ENCODE measurements around the gene NT5C1B.

NT5C1B gene

GRCh38 chr2:18584608-18584954 lies 4.8 kb downstream of the NT5C1B start:
- TF ChIP-seq EZH2phosphoT487 (IDR thresholded peaks at IDR 0.05; ENCODE audit: borderline replicate concordance): no peak
- no peak for TF ChIP-seq CTCF (conservative IDR thresholded peaks at IDR 0.05; ENCODE audit: low read length)
- Histone ChIP-seq H3F3A (ENCODE audit: low read depth) (no peaks in the 10 kb centered on the region), H3K27me3 (ENCODE audit: insufficient read depth, low read length, poor library complexity, severe bottlenecking) (no peaks in the 10 kb centered on the region), H3K4me2 (ENCODE audit: low read depth, low read length, poor library complexity, severe bottlenecking) (no peak overlapping the region), H2AFZ (ENCODE audit: low read length) (no peak overlapping the region), H3K4me1 (ENCODE audit: insufficient read depth, low read length, poor library complexity, severe bottlenecking) (no peaks in the 10 kb centered on the region), H3K9ac (ENCODE audit: low read depth, low read length, poor library complexity, severe bottlenecking) (no peak overlapping the region), H3K79me2 (ENCODE audit: insufficient read depth, low read length) (no peaks in the 10 kb centered on the region), H3K4me3 (ENCODE audit: low read length, poor library complexity, severe bottlenecking) (no peak overlapping the region), H3K9me3 (ENCODE audit: insufficient read depth, low read depth, low read length) (no peaks in the 10 kb centered on the region), H3K9me2 (replicated peaks; ENCODE audit: low read depth, low read length) (no peaks in the 10 kb centered on the region), H3K36me3 (ENCODE audit: insufficient read depth, low read length) (no peaks in the 10 kb centered on the region), H4K20me1 (ENCODE audit: insufficient read depth, low read length, poor library complexity, severe bottlenecking) (no peaks in the 10 kb centered on the region)

GRCh38 chr2:18583905-18584607 lies 5.3 kb downstream of the NT5C1B start:
- Histone ChIP-seq H3K79me2 (ENCODE audit: insufficient read depth, low read length) (no peaks in the 10 kb centered on the region), H3K4me1 (ENCODE audit: insufficient read depth, low read length, poor library complexity, severe bottlenecking) (no peaks in the 10 kb centered on the region)

GRCh38 chr2:18580606-18581005 lies 8.8 kb downstream of the NT5C1B start:
- TF ChIP-seq EZH2phosphoT487 (IDR thresholded peaks at IDR 0.05; ENCODE audit: borderline replicate concordance) (no peak), CTCF (conservative IDR thresholded peaks at IDR 0.05; ENCODE audit: low read length) (no peak)
- H3K79me2 ChIP-seq (ENCODE audit: insufficient read depth, low read length): no peaks in the 10 kb centered on the region
- no peak overlapping the region for H3K4me3 ChIP-seq (ENCODE audit: low read length, poor library complexity, severe bottlenecking)
- H3K36me3 ChIP-seq (ENCODE audit: insufficient read depth, low read length): no peaks in the 10 kb centered on the region
- no peak overlapping the region for H2AFZ ChIP-seq (ENCODE audit: low read length)
- no peak overlapping the region for H3K9ac ChIP-seq (ENCODE audit: low read depth, low read length, poor library complexity, severe bottlenecking)
- H3K4me2 ChIP-seq (ENCODE audit: low read depth, low read length, poor library complexity, severe bottlenecking): no peak overlapping the region
- H3K9me2 ChIP-seq (replicated peaks; ENCODE audit: low read depth, low read length): no peaks in the 10 kb centered on the region
- H3K9me3 ChIP-seq (ENCODE audit: insufficient read depth, low read depth, low read length): no peaks in the 10 kb centered on the region
- no peaks in the 10 kb centered on the region for H3F3A ChIP-seq (ENCODE audit: low read depth)
- no peaks in the 10 kb centered on the region for H3K4me1 ChIP-seq (ENCODE audit: insufficient read depth, low read length, poor library complexity, severe bottlenecking)
- no peaks in the 10 kb centered on the region for H4K20me1 ChIP-seq (ENCODE audit: insufficient read depth, low read length, poor library complexity, severe bottlenecking)
- H3K27me3 ChIP-seq (ENCODE audit: insufficient read depth, low read length, poor library complexity, severe bottlenecking): no peaks in the 10 kb centered on the region

More at GRCh38 chr2:18583905-18584607, 5.3 kb downstream of the NT5C1B start:
- Histone ChIP-seq H3K9me2 (replicated peaks; ENCODE audit: low read depth, low read length) (no peaks in the 10 kb centered on the region), H3K9ac (ENCODE audit: low read depth, low read length, poor library complexity, severe bottlenecking) (no peak overlapping the region), H4K20me1 (ENCODE audit: insufficient read depth, low read length, poor library complexity, severe bottlenecking) (no peaks in the 10 kb centered on the region), H3K4me2 (ENCODE audit: low read depth, low read length, poor library complexity, severe bottlenecking) (no peak overlapping the region), H3K4me3 (ENCODE audit: low read length, poor library complexity, severe bottlenecking) (no peak overlapping the region), H3K36me3 (ENCODE audit: insufficient read depth, low read length) (no peaks in the 10 kb centered on the region), H3K9me3 (ENCODE audit: insufficient read depth, low read depth, low read length) (no peaks in the 10 kb centered on the region), H2AFZ (ENCODE audit: low read length) (no peak overlapping the region), H3K27me3 (ENCODE audit: insufficient read depth, low read length, poor library complexity, severe bottlenecking) (no peaks in the 10 kb centered on the region), H3F3A (ENCODE audit: low read depth) (no peaks in the 10 kb centered on the region)
- no peak for TF ChIP-seq EZH2phosphoT487 (IDR thresholded peaks at IDR 0.05; ENCODE audit: borderline replicate concordance)
- no peak for TF ChIP-seq CTCF (conservative IDR thresholded peaks at IDR 0.05; ENCODE audit: low read length)
